Upper lobe of left lung (tissue), 6 donors: Measurements from ENCODE around the gene PTGDR2. TPM values are rescaled to one million over a fixed set of nuclear protein-coding genes. Genes with fewer than 3 reads are reported as not detected.

Experiments
- ATAC-seq, 2 donors: fragments of 200-7000 bp; cut with Tn5 transposase; one replicate each; pipeline ENCODE4 v1.9.1; 2022; ENCODE audit warnings: mild to moderate bottlenecking in 2 of 2, moderate library complexity in 2 of 2; ENCODE audit not compliant: low FRiP score in 2 of 2
- DNase-seq, 2 donors: peaks; one replicate each; pipeline ENCODE4 v3.0.0-alpha.2; 2019 to 2020
- H3K27ac ChIP-seq, 4 donors: fragments of 200-600 bp; sonication (generic); one replicate each; pipeline ENCODE4 v1.5.1; 2016 to 2019
- H3K27me3 ChIP-seq, 4 donors: fragments of 200-600 bp; sonication (generic); one replicate each; pipeline ENCODE4 v1.5.1; 2017 to 2019
- H3K36me3 ChIP-seq, 4 donors: fragments of 200-600 bp; sonication (generic); one replicate each; pipeline ENCODE4 v1.5.1; 2016 to 2019
- H3K4me1 ChIP-seq, 4 donors: fragments of 200-600 bp; sonication (generic); one replicate each; pipeline ENCODE4 v1.5.1; 2018 to 2019
- H3K4me3 ChIP-seq, 4 donors: fragments of 200-600 bp; sonication (generic); one replicate each; pipeline ENCODE4 v1.5.1; 2017 to 2019; ENCODE audit warnings: mild to moderate bottlenecking in 2 of 4, moderate library complexity in 1 of 4
- H3K9me3 ChIP-seq, 4 donors: fragments of 200-600 bp; sonication (generic); one replicate each; pipeline ENCODE4 v1.5.1; 2018 to 2019
- CTCF ChIP-seq, 6 experiments: fragments of 450-650 bp in 4 of 6; fragments of 200-600 bp in 2 of 6; sonication (generic) in 2 of 6; IDR thresholded peaks; one replicate each; pipeline ENCODE4 v1.5.1; 2016 to 2019; ENCODE audit warnings: antibody characterized with exemption in 6 of 6
- EP300 ChIP-seq, 4 donors: sonication (generic); formaldehyde crosslinking; IDR thresholded peaks; one replicate each; pipeline ENCODE4 v1.5.1; 2017; ENCODE audit warnings: antibody characterized with exemption in 4 of 4, control low read depth in 2 of 4
- POLR2A ChIP-seq, 4 donors: fragments of 450-650 bp; IDR thresholded peaks; one replicate each; pipeline ENCODE4 v1.5.1; 2016 to 2017; ENCODE audit warnings: antibody characterized with exemption in 4 of 4, mild to moderate bottlenecking in 2 of 4
- POLR2AphosphoS5 ChIP-seq, 2 donors: sonication (generic); formaldehyde crosslinking; IDR thresholded peaks; one replicate each; pipeline ENCODE4 v1.5.1; 2017; ENCODE audit warnings: antibody characterized with exemption in 2 of 2
- whole genome bisulfite sequencing, 2 donors: methylation state at CpG; one replicate each; pipeline ENCODE4 v1.1.5; 2017 to 2018; 5-methylcytosine and 5-hydroxymethylcytosine counted together
- total RNA-seq, 6 donors: library from RNA; depleted of rRNA in 4 of 6; stranded (reverse); fragments of >200 nt in 4 of 6; gene quantifications; one replicate each; pipeline versions ENCODE4 v1.1.0 to v1.2.1, GENCODE V29; 2016 to 2021
- donor health status: DM: no; HTN: no; CAD: no; lungs with moderate emphysema.
- donor health status: DM: no; HTN: yes; CAD: no; lungs with severe emphysema.

Gene PTGDR2
- total RNA-seq, 6 donors from 2014 or later: 0.49 to 1.5 (median 1.1) TPM; not detected in 2

GRCh38 chr11:60847896-60848295, 7.9 kb downstream of the PTGDR2 start:
- no peaks in the 10 kb centered on the region for H3K9me3 ChIP-seq
- no peak overlapping the region for H3K27ac ChIP-seq
- H3K4me3 ChIP-seq: no peak overlapping the region
- peaks cover 0 to 51% (median 38%) of the 10 kb centered on the region in 4 donors for H3K36me3 ChIP-seq
- H3K27me3 ChIP-seq: no peaks in the 10 kb centered on the region
- ATAC-seq (no peak), DNase-seq (no peak)
- TF ChIP-seq EP300 (IDR thresholded peaks at IDR 0.05): no peak
- TF ChIP-seq CTCF (IDR thresholded peaks at IDR 0.05): no peak
- TF ChIP-seq POLR2AphosphoS5 (IDR thresholded peaks at IDR 0.05): no peak
- TF ChIP-seq POLR2A (IDR thresholded peaks at IDR 0.05): no peak
- 91 to 93% methylated on average over 11 to 12 of the region's 12 CpGs for WGBS, 2 donors
- peaks cover 14 to 22% (median 17%) of the 10 kb centered on the region in 4 donors for H3K4me1 ChIP-seq

DNA sequence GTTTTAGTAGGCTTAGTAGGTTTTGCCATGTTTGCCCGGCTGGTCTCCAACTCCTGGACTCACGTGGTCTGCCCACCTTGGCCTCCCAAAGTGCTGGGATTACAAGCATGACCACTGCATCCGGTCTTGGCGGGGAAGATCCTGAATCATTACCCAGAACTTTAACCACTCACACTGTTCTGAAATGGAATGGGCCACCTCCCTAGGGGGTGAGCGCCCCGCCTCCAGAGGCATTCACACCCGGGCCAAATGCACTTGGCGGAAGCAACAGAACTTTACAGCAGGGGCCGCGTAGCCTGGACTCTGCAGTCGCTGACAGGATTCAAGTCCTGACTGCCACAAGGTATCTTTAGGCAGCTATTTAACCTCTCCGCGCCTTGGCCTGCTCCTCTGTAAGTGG, 8.5 kb downstream of the PTGDR2 start:
- Histone ChIP-seq H3K36me3 (peaks cover 0 to 46% (median 35%) of the 10 kb centered on the region in 4 donors), H3K4me1 (peaks cover 14 to 28% (median 22%) of the 10 kb centered on the region in 4 donors), H3K27ac (no peak overlapping the region), H3K27me3 (no peaks in the 10 kb centered on the region), H3K9me3 (no peaks in the 10 kb centered on the region), H3K4me3 (no peak overlapping the region)
- no peak for TF ChIP-seq POLR2AphosphoS5 (IDR thresholded peaks at IDR 0.05)
- no peak for TF ChIP-seq CTCF (IDR thresholded peaks at IDR 0.05)
- TF ChIP-seq EP300 (IDR thresholded peaks at IDR 0.05): no peak
- no peak for TF ChIP-seq POLR2A (IDR thresholded peaks at IDR 0.05)
- WGBS, 2 donors: 71 to 74% methylated on average over 12 of the region's 13 CpGs
- DNase-seq (no peak), ATAC-seq (no peak)

DNA sequence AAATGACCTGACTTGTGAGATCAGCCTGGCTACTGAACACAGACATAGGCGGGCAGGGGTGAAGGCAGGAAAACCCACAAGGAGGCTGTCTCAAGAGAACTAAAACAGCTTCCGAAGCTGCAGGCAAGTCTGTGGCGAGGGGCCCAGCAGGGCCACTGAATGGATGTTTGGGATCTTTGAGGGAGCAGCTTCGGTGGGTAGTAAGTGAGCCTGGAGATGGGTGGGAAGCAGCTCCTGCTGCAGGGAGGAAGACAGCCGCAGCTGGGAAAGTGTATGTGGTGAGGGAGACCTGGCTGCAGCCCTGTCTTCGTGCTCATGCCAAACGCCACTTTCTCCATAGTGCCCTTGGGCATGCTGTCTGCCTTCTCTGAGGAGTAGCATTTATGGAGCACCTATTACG, 10.4 kb downstream of the PTGDR2 start:
- peaks cover 0 to 28% (median 24%) of the 10 kb centered on the region in 4 donors for H3K36me3 ChIP-seq

DNA sequence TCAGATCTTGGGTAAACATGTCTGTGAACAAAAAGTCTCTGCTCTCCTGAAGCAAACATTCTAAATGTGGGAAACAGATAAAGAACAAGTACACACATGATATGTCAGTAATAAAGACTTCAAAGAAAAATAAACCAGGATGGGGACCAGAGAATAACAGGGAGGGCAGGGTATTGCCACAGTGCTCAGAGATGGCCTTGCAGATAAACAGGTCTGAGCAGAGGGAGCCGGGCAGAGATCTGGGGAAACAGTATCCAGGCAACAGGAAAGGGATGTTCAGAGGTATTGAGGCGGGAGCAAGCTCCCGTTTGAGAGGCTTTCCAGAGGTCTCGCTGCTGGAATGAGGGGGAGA, 10.9 kb downstream of the PTGDR2 start:
- H3K9me3 ChIP-seq: no peaks in the 10 kb centered on the region
- H3K27ac ChIP-seq: no peak overlapping the region
- 37 to 48% methylated on average over 4 of the region's 4 CpGs for WGBS, 2 donors
- DNase-seq (no peak), ATAC-seq (no peak)
- H3K36me3 ChIP-seq: peaks cover 0 to 23% (median 19%) of the 10 kb centered on the region in 4 donors
- no peaks in the 10 kb centered on the region for H3K27me3 ChIP-seq
- H3K4me1 ChIP-seq: peaks cover 21 to 44% (median 31%) of the 10 kb centered on the region in 4 donors
- no peak overlapping the region for H3K4me3 ChIP-seq
- TF ChIP-seq POLR2A (IDR thresholded peaks at IDR 0.05): no peak
- no peak for TF ChIP-seq POLR2AphosphoS5 (IDR thresholded peaks at IDR 0.05)
- TF ChIP-seq EP300 (IDR thresholded peaks at IDR 0.05): no peak
- TF ChIP-seq CTCF (IDR thresholded peaks at IDR 0.05): no peak

More for the DNA sequence above, 10.4 kb downstream of the PTGDR2 start:
- Histone ChIP-seq H3K27me3 (no peaks in the 10 kb centered on the region), H3K4me3 (no peak overlapping the region), H3K9me3 (no peaks in the 10 kb centered on the region), H3K27ac (no peak overlapping the region), H3K4me1 (peaks cover 21 to 44% (median 31%) of the 10 kb centered on the region in 4 donors)
- DNase-seq: no peak
- no peak for TF ChIP-seq CTCF (IDR thresholded peaks at IDR 0.05)
- no peak for TF ChIP-seq POLR2A (IDR thresholded peaks at IDR 0.05)
- TF ChIP-seq EP300 (IDR thresholded peaks at IDR 0.05): no peak
- no peak for TF ChIP-seq POLR2AphosphoS5 (IDR thresholded peaks at IDR 0.05)
- no peak for ATAC-seq
- 87 to 88% methylated on average over 8 of the region's 8 CpGs for WGBS, 2 donors
